HUDEP-2 (cell line): ENCODE data around the gene DUSP1.

ENCODE experiments used
- DNase-seq, 76 experiments: peaks; one replicate each; lab custom pipeline; 2025; ENCODE audit not compliant: unreplicated experiment in 76 of 76; lab: John Stamatoyannopoulos, UW

The DUSP1 gene

GRCh38 chr5:172728481-172729241, 42.3 kb downstream of the DUSP1 start:
- DNase-seq, result no peak

GRCh38 chr5:172727551-172727950, 43.4 kb downstream of the DUSP1 start:
- DNase-seq, result no peak

GRCh38 chr5:172726966-172727365, 44.0 kb downstream of the DUSP1 start:
- no peak for DNase-seq

- no peak for DNase-seq
These were observed 45.2 kb downstream of the DUSP1 start for GRCh38 chr5:172725785-172726184.

GRCh38 chr5:172725273-172725672, 45.7 kb downstream of the DUSP1 start:
- DNase-seq, result no peak

- DNase-seq, result no peak
These were observed 46.5 kb downstream of the DUSP1 start for GRCh38 chr5:172724242-172725183.

- DNase-seq, result no peak
These were observed 47.5 kb downstream of the DUSP1 start for GRCh38 chr5:172723508-172723907.

GRCh38 chr5:172722327-172722815, 48.6 kb downstream of the DUSP1 start:
- peak in 1 of 76 experiments; percentile 12 for DNase-seq

GRCh38 chr5:172721455-172722326, 49.3 kb downstream of the DUSP1 start:
- DNase-seq, result no peak

- no peak for DNase-seq
These were observed 50.3 kb downstream of the DUSP1 start for GRCh38 chr5:172720655-172721054.

- no peak for DNase-seq
These were observed 51.8 kb downstream of the DUSP1 start for GRCh38 chr5:172719211-172719610.

- no peak for DNase-seq
These were observed 52.4 kb downstream of the DUSP1 start for GRCh38 chr5:172718527-172719114.
